ENCODE results near the gene MBOAT1. TPM values are rescaled to one million over a fixed set of nuclear protein-coding genes. Genes with fewer than 3 reads are reported as not detected.
A peak's percentile ranks its signal among the peaks of the same experiment; 100 is the strongest.

Gene MBOAT1
- total and polyA plus RNA-seq, 10 donors = 1.0 to 14.9 (median 11.8) TPM

GRCh38 chr6:20208687-20209378, 3.4 kb downstream of the MBOAT1 start:
- WGBS, 5 donors = 74 to 84% (median 75%) methylated on average over 2 of the region's 2 CpGs

GRCh38 chr6:20207088-20207418, 5.2 kb downstream of the MBOAT1 start:
- H3K36me3 ChIP-seq = no peaks in the 10 kb centered on the region
- H3K27ac ChIP-seq = peak overlapping the region; percentile 46 to 89 (median 80)
- TF ChIP-seq POLR2AphosphoS5 (IDR thresholded peaks at IDR 0.05) = no peak
- TF ChIP-seq POLR2A (IDR thresholded peaks at IDR 0.05) = no peak
- TF ChIP-seq, protein P1, sequence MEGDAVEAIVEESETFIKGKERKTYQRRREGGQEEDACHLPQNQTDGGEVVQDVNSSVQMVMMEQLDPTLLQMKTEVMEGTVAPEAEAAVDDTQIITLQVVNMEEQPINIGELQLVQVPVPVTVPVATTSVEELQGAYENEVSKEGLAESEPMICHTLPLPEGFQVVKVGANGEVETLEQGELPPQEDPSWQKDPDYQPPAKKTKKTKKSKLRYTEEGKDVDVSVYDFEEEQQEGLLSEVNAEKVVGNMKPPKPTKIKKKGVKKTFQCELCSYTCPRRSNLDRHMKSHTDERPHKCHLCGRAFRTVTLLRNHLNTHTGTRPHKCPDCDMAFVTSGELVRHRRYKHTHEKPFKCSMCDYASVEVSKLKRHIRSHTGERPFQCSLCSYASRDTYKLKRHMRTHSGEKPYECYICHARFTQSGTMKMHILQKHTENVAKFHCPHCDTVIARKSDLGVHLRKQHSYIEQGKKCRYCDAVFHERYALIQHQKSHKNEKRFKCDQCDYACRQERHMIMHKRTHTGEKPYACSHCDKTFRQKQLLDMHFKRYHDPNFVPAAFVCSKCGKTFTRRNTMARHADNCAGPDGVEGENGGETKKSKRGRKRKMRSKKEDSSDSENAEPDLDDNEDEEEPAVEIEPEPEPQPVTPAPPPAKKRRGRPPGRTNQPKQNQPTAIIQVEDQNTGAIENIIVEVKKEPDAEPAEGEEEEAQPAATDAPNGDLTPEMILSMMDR (IDR thresholded peaks at IDR 0.05 in 8 of 11, conservative IDR thresholded peaks at IDR 0.05 in 3 of 11) = no peak
- intact Hi-C loops (cut with DNase I; ENCODE audit: low total_unique reads) = no loop called here
- peaks cover 7 to 96% (median 65%) of the 10 kb centered on the region in 6 donors for H3K4me1 ChIP-seq
- peaks cover 0 to 3% (median 0%) of the 10 kb centered on the region in 7 donors for H3K27me3 ChIP-seq (replicated peaks in 1 of 7)
- H3K9me3 ChIP-seq = no peaks in the 10 kb centered on the region
- 28 to 49% (median 31%) methylated on average over 5 of the region's 5 CpGs for WGBS, 5 donors
- DNase-seq = no peak
- peak overlapping the region in 6 of 8 donors; percentile 0 to 56 (median 14) for H3K4me3 ChIP-seq

More at GRCh38 chr6:20208687-20209378, 3.4 kb downstream of the MBOAT1 start:
- no peaks in the 10 kb centered on the region for H3K36me3 ChIP-seq
- peaks cover 0 to 6% (median 0%) of the 10 kb centered on the region in 7 donors for H3K27me3 ChIP-seq (replicated peaks in 1 of 7)
- H3K4me1 ChIP-seq = peaks cover 7 to 92% (median 66%) of the 10 kb centered on the region in 6 donors
- TF ChIP-seq POLR2A (IDR thresholded peaks at IDR 0.05) = no peak
- no peak for TF ChIP-seq POLR2AphosphoS5 (IDR thresholded peaks at IDR 0.05)
- TF ChIP-seq, protein P1 (IDR thresholded peaks at IDR 0.05 in 8 of 11, conservative IDR thresholded peaks at IDR 0.05 in 3 of 11) = no peak
- DNase-seq = no peak
- no peak overlapping the region for H3K4me3 ChIP-seq
- H3K27ac ChIP-seq = peak overlapping the region in 4 of 8 donors; percentile 20 to 96 (median 74)
- no peaks in the 10 kb centered on the region for H3K9me3 ChIP-seq
- intact Hi-C loops (cut with DNase I; ENCODE audit: low total_unique reads) = no loop called here

DNA sequence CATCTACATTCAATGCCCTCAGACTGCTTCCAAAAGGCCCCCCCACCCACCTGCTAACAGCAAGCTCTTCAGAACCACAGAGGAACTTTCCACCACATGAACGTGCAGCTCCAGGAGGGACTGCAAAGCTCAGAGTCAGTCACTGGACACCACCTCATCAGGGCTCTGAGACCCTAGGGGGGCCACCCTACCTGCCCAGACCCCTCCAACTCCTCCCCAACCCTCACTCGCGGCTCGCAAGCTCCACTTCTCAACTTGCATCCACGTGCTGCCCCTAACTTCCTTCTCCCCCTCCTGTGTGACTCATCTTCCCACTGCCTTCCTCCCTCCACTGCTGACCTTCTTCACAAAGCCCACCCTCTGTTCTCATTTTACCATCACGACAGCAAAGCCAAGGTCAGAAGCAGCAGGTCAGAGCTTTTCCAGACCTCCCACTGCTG, 6.5 kb downstream of the MBOAT1 start:
- DNase-seq = peak; percentile 79
- WGBS, 5 donors = 21 to 68% (median 37%) methylated on average over 6 of the region's 6 CpGs
- intact Hi-C loops (cut with DNase I; ENCODE audit: low total_unique reads) = no loop called here
- H3K9me3 ChIP-seq = no peaks in the 10 kb centered on the region
- no peak for TF ChIP-seq POLR2AphosphoS5 (IDR thresholded peaks at IDR 0.05)
- TF ChIP-seq, protein P1 (IDR thresholded peaks at IDR 0.05 in 8 of 11, conservative IDR thresholded peaks at IDR 0.05 in 3 of 11) = no peak
- no peak for TF ChIP-seq POLR2A (IDR thresholded peaks at IDR 0.05)
- no peaks in the 10 kb centered on the region for H3K27me3 ChIP-seq (replicated peaks in 1 of 7)
- H3K27ac ChIP-seq = peak overlapping the region; percentile 62 to 89 (median 80)
- H3K4me3 ChIP-seq = peak overlapping the region in 2 of 8 donors; percentile 21 to 56
- H3K4me1 ChIP-seq = peaks cover 5 to 98% (median 64%) of the 10 kb centered on the region in 6 donors
- H3K36me3 ChIP-seq = no peaks in the 10 kb centered on the region

- intact Hi-C loops (cut with DNase I; ENCODE audit: low total_unique reads) = no loop called here
- H3K27me3 ChIP-seq (replicated peaks in 1 of 7) = no peaks in the 10 kb centered on the region
- peak overlapping the region in 5 of 8 donors; percentile 32 to 89 (median 88) for H3K27ac ChIP-seq
- peak overlapping the region in 1 of 8 donors; percentile 34 for H3K4me3 ChIP-seq
- TF ChIP-seq POLR2A (IDR thresholded peaks at IDR 0.05) = no peak
- TF ChIP-seq POLR2AphosphoS5 (IDR thresholded peaks at IDR 0.05) = no peak
- TF ChIP-seq, protein P1 (IDR thresholded peaks at IDR 0.05 in 8 of 11, conservative IDR thresholded peaks at IDR 0.05 in 3 of 11) = no peak
- H3K36me3 ChIP-seq = peaks cover 0 to 5% (median 0%) of the 10 kb centered on the region in 6 donors
- H3K4me1 ChIP-seq = peaks cover 2 to 92% (median 59%) of the 10 kb centered on the region in 6 donors
- DNase-seq = no peak
- WGBS, 5 donors = 76 to 92% (median 80%) methylated on average over 4 of the region's 4 CpGs
- H3K9me3 ChIP-seq = no peaks in the 10 kb centered on the region
Observed at GRCh38 chr6:20204512-20204894, 7.8 kb downstream of the MBOAT1 start.
